T-helper 2 cell treated with Interferon-gamma antibody and Interleukin-4, amounts not matched to agents 5 μg/mL and 100 μg/mL, for 36 hours (primary cell): ENCODE measurements around the gene CHD9.

Experiments
- DNase-seq: peaks from one replicate; pipeline ENCODE4 v3.0.0; 2021; ENCODE audit warnings: low spot score
- H3K27ac Mint-ChIP-seq: one replicate; pipeline ENCODE4 v1.8.0; 2021; ENCODE audit warnings: mild to moderate bottlenecking, mixed read lengths
- H3K27me3 Mint-ChIP-seq: one replicate; pipeline ENCODE4 v1.8.0; 2021; ENCODE audit warnings: low read depth, mixed read lengths
- H3K36me3 Mint-ChIP-seq: one replicate; pipeline ENCODE4 v1.8.0; 2021; ENCODE audit warnings: low read depth, mixed read lengths
- H3K4me1 Mint-ChIP-seq: one replicate; pipeline ENCODE4 v1.8.0; 2021; ENCODE audit warnings: low read depth, mixed read lengths
- H3K4me3 Mint-ChIP-seq: one replicate; pipeline ENCODE4 v1.8.0; 2022; ENCODE audit warnings: mild to moderate bottlenecking, moderate library complexity, mixed read lengths
- H3K9me3 Mint-ChIP-seq: one replicate; pipeline ENCODE4 v1.8.0; 2021; ENCODE audit warnings: mixed read lengths

The CHD9 gene

DNA sequence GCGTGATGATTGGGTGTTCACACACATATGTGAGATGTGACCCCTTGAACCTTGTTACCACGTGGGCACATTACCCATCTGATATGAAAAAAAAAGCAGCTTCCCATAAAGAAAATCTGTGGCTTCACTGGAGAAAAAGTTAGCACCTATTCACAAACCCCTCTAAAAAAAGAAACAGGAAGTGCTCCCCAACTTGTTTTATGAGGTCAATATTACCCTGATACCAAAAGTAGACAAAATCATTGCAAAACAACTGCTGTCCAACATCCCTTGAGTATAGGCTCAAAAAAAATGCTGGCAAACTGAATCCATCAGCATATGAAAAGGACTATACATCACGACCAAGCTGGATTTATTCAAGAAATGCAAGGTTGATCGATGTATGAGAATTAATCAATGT is 279.8 kb downstream of the CHD9 start:
- Mint-ChIP-seq H3K27me3 (peaks cover 3% of the 10 kb centered on the region), H3K27ac (no peak overlapping the region), H3K4me3 (no peak overlapping the region), H3K36me3 (no peaks in the 10 kb centered on the region), H3K9me3 (peaks cover 5% of the 10 kb centered on the region), H3K4me1 (peaks cover 2% of the 10 kb centered on the region)
- DNase-seq, result no peak

DNA sequence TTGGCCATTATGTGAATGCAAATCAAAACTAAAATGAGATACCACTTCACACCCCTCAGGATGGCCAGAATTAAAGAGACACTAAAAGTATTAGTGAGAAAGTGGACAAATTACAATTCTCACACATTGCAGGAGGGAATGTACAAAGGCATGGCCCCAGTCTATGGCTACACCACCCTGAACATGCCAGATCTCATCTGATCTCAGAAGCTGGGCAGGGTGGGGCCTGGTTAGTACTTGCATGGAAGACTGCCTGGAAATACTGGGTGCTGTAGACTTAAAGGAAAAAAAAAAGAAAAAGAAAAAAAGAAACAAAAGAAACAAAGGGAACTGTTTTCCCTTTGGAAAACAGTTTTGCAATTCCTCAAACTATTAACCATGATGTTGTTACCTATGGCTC is 282.5 kb downstream of the CHD9 start:
- DNase-seq, result no peak
- Mint-ChIP-seq H3K4me3 (no peak overlapping the region), H3K9me3 (no peaks in the 10 kb centered on the region), H3K27me3 (peaks cover 6% of the 10 kb centered on the region), H3K36me3 (no peaks in the 10 kb centered on the region), H3K27ac (no peak overlapping the region), H3K4me1 (peaks cover 2% of the 10 kb centered on the region)

DNA sequence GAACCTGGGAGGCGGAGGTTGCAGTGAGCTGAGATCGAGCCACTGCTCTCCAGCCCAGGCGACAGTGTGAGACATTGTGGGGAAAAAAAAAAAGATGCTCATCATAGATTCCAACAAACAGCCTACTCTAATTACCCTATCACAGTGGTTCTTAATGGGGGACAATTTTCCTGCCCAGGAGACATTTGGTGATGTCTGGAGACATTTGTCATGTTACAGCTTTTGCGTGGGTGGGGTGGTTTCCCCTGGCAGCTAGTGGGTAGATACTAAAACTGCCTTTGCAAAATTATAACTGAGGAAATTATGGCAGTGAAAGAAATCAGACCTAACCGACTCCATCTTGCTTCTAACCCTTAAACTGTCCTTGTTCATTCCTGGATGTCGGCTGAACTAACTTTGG is 287.0 kb downstream of the CHD9 start:
- H3K27ac Mint-ChIP-seq, result no peak overlapping the region
- no peak for DNase-seq
- H3K4me3 Mint-ChIP-seq, result no peak overlapping the region
- no peaks in the 10 kb centered on the region for H3K4me1 Mint-ChIP-seq
- peaks cover 2% of the 10 kb centered on the region for H3K27me3 Mint-ChIP-seq
- peaks cover 4% of the 10 kb centered on the region for H3K9me3 Mint-ChIP-seq
- H3K36me3 Mint-ChIP-seq, result no peaks in the 10 kb centered on the region

- Mint-ChIP-seq H3K27ac (no peak overlapping the region), H3K4me3 (no peak overlapping the region), H3K36me3 (no peaks in the 10 kb centered on the region), H3K9me3 (no peaks in the 10 kb centered on the region), H3K4me1 (peaks cover 3% of the 10 kb centered on the region), H3K27me3 (peaks cover 2% of the 10 kb centered on the region)
- DNase-seq, result no peak
These were observed 300.3 kb downstream of the CHD9 start for GRCh38 chr16:53355064-53355463.

DNA sequence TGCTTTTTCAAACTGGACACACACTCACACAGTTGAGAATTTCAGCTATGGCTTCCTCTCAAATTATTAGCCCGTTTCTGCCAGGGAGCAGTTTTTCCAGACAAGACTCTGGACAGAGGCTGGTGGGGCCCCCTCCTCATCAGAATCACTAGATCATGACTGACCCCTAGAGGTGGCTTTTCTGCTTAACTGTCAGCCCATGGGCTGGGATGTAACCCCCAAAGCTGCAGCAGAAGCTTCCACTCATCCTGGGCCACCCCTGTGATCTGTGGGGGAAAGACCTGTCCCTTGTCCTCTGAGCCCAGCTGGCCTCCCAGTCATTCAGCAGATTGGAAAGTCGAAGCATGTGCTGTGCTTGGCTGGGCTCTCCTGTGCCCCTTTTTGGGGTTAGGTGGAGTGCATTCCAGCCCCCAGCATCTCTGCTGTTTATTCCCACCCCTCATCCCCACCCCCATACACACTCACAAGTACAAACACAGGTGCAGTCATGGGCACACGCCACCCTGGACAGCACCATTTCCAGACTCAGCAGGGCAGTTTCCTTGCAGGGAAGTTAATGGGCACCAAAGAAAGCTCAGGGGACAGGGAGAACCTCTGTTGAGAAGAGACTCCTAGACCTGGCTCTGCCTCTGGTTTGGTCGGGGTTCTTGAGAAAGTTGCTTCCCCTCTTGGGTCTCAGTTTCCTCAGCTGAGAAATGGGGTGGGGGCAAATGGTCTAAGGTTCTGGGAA is 301.9 kb downstream of the CHD9 start:
- no peak for DNase-seq
- Mint-ChIP-seq H3K4me3 (no peak overlapping the region), H3K27me3 (peaks cover 2% of the 10 kb centered on the region), H3K4me1 (peaks cover 3% of the 10 kb centered on the region), H3K36me3 (no peaks in the 10 kb centered on the region), H3K27ac (no peak overlapping the region), H3K9me3 (no peaks in the 10 kb centered on the region)

DNA sequence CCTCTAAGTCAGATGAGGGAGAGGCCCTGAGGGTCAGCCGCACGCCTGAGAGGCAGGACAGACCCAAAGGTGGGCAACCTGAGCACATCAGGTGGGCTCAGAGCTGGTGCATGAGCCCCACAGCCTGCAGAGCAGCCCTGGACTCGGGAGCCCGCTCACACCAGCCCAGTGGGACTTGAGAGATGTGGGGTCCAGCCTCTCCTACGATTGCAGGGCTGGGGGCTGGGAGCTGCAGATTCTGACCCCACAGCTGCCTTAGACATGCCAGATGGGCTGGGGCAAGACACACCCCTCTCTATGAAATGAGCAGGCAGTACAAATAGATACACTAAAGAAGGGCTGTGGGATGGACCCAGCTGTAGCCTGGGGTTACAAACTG is 302.4 kb downstream of the CHD9 start:
- Mint-ChIP-seq H3K27me3 (peaks cover 2% of the 10 kb centered on the region), H3K36me3 (no peaks in the 10 kb centered on the region), H3K4me1 (peaks cover 3% of the 10 kb centered on the region), H3K9me3 (no peaks in the 10 kb centered on the region), H3K27ac (no peak overlapping the region), H3K4me3 (no peak overlapping the region)
- no peak for DNase-seq

- Mint-ChIP-seq H3K4me1 (peaks cover 3% of the 10 kb centered on the region), H3K4me3 (no peak overlapping the region), H3K27ac (no peak overlapping the region), H3K9me3 (no peaks in the 10 kb centered on the region), H3K27me3 (peaks cover 2% of the 10 kb centered on the region), H3K36me3 (no peaks in the 10 kb centered on the region)
- DNase-seq, result no peak
These were observed 303.2 kb downstream of the CHD9 start for GRCh38 chr16:53357955-53358354.

DNA sequence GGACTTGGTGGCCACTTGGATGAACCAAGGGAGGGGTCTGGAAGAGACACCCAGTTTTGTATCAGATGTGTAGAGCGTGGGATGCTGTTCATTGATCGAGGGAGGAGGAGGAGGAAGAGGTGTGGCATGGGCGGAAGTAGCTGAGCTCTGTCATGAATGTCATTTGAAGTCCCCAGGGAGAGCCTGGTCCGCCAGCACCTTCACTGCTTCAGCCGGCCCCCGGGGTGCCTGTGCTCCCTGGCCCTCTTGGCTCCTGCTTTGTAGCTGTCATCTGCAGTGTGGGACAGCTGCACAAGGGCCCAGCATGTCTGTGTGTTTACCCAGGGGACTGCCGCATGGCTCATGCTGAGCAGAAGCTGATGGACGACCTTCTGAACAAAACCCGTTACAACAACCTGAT is 304.1 kb downstream of the CHD9 start:
- H3K4me3 Mint-ChIP-seq, result no peak overlapping the region
- peaks cover 2% of the 10 kb centered on the region for H3K27me3 Mint-ChIP-seq
- peaks cover 3% of the 10 kb centered on the region for H3K4me1 Mint-ChIP-seq
- no peak overlapping the region for H3K27ac Mint-ChIP-seq
- no peaks in the 10 kb centered on the region for H3K36me3 Mint-ChIP-seq
- H3K9me3 Mint-ChIP-seq, result no peaks in the 10 kb centered on the region
- DNase-seq, result no peak

GRCh38 chr16:53369921-53370320 is 315.1 kb downstream of the CHD9 start:
- Mint-ChIP-seq H3K36me3 (no peaks in the 10 kb centered on the region), H3K27ac (no peak overlapping the region), H3K4me1 (peaks cover 15% of the 10 kb centered on the region), H3K4me3 (no peak overlapping the region), H3K27me3 (peaks cover 34% of the 10 kb centered on the region), H3K9me3 (no peaks in the 10 kb centered on the region)
- no peak for DNase-seq

GRCh38 chr16:53370827-53371226 is 316.0 kb downstream of the CHD9 start:
- peaks cover 30% of the 10 kb centered on the region for H3K27me3 Mint-ChIP-seq
- H3K4me1 Mint-ChIP-seq, result peaks cover 13% of the 10 kb centered on the region
- H3K9me3 Mint-ChIP-seq, result no peaks in the 10 kb centered on the region
- no peaks in the 10 kb centered on the region for H3K36me3 Mint-ChIP-seq
- DNase-seq, result no peak
- no peak overlapping the region for H3K4me3 Mint-ChIP-seq
- H3K27ac Mint-ChIP-seq, result no peak overlapping the region

DNA sequence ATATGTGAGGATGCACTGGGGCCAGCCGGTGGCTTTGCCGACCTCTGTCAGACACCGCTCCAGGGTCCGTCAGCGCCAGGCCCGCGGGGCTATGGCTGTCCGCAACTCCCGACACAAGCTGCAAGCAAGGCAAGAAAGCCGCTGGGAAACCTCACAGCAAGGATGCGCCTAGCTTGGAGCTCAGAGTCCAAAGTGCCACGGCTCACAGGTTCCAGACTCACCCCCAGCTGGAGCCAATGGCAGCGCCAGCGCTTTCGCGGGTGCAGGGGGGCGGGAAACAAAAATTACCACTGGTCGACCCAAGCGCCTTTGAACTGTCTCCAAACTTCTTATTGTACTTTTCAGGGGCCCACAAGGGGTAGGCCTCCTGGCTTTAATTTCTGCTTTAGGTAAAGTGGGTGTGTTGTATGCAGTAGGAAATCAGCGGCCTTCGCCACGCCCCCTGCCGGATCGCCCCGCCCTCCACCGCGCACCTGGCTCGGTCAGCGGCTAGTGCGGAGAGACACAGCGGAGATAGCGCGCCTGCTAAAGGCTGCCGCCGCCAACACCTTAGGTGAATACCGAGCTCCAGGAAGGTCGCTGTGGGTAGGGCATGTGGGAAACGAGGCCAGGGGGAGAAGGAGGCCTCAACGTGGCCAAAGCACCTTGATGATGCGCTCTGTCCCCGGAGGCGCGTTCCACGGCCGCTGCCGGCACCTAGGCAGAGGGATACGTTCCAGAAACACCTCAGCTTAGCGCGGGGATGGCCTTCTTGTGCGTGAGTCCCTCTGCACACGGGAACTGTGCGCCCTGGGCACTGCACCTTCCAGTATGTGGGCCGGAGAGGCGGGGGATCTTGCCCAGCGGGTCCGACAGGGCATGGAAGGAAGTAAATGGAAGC is 318.4 kb downstream of the CHD9 start:
- Mint-ChIP-seq H3K36me3 (no peaks in the 10 kb centered on the region), H3K4me1 (peaks cover 13% of the 10 kb centered on the region), H3K9me3 (no peaks in the 10 kb centered on the region), H3K4me3 (no peak overlapping the region), H3K27me3 (peaks cover 35% of the 10 kb centered on the region), H3K27ac (no peak overlapping the region)
- peak; percentile 44 for DNase-seq

- H3K27me3 Mint-ChIP-seq, result peaks cover 27% of the 10 kb centered on the region
- DNase-seq, result no peak
- peaks cover 13% of the 10 kb centered on the region for H3K4me1 Mint-ChIP-seq
- H3K36me3 Mint-ChIP-seq, result no peaks in the 10 kb centered on the region
- no peak overlapping the region for H3K27ac Mint-ChIP-seq
- H3K9me3 Mint-ChIP-seq, result no peaks in the 10 kb centered on the region
- H3K4me3 Mint-ChIP-seq, result peak overlapping the region; percentile 44
These were observed 320.0 kb downstream of the CHD9 start for GRCh38 chr16:53374800-53375199.

GRCh38 chr16:53378138-53378537 is 323.3 kb downstream of the CHD9 start:
- no peak for DNase-seq
- Mint-ChIP-seq H3K27me3 (peaks cover 23% of the 10 kb centered on the region), H3K9me3 (no peaks in the 10 kb centered on the region), H3K4me1 (peaks cover 13% of the 10 kb centered on the region), H3K4me3 (no peak overlapping the region), H3K27ac (no peak overlapping the region), H3K36me3 (no peaks in the 10 kb centered on the region)
